Body of pancreas (tissue), 4 donors: ENCODE data around the gene TM9SF1. TPM values are rescaled to one million over a fixed set of nuclear protein-coding genes. Genes with fewer than 3 reads are reported as not detected.
"Not testable (repeated sequence)": the region's sequence is repeated elsewhere in the genome, so short reads cannot be mapped to it uniquely, and the experiment has no call there.

Experiments
- ATAC-seq: fragments of 150-250 bp; one replicate; pipeline ENCODE4 v1.9.1; 2016
- DNase-seq, 4 donors: peaks; one replicate each; pipeline ENCODE4 v3.0.0-alpha.2; 2019
- H3K27ac ChIP-seq, 4 donors: fragments of 200-600 bp; sonication (generic); 1 replicate in 3 of 4; 2 replicates in 1 of 4; pipeline versions ENCODE4 v1.5.1 to v1.6.1; 2016 to 2019; ENCODE audit warnings: mild to moderate bottlenecking in 1 of 4, mixed read lengths in 1 of 4, moderate library complexity in 1 of 4
- H3K27me3 ChIP-seq, 2 donors: fragments of 200-600 bp; sonication (generic); one replicate each; pipeline ENCODE4 v1.6.0; 2016; ENCODE audit warnings: mild to moderate bottlenecking in 1 of 2
- H3K36me3 ChIP-seq, 2 donors: fragments of 200-600 bp; sonication (generic); replicated peaks in 1 of 2; 2 replicates each; pipeline ENCODE4 v1.5.1; 2016; ENCODE audit warnings: low read depth in 2 of 2; ENCODE audit not compliant: insufficient read depth in 1 of 2
- H3K4me1 ChIP-seq: fragments of 200-600 bp; sonication (generic); one replicate; pipeline ENCODE4 v1.6.0; 2016
- H3K4me3 ChIP-seq, 2 donors: fragments of 200-600 bp; sonication (generic); 1 replicate in 1 of 2; 2 replicates in 1 of 2; pipeline ENCODE4 v1.5.1; 2016 to 2019
- H3K9me3 ChIP-seq, 3 donors: fragments of 200-600 bp; sonication (generic); 1 replicate in 2 of 3; 2 replicates in 1 of 3; pipeline ENCODE4 v1.5.1; 2016
- POLR2A ChIP-seq, 3 donors: fragments of 450-650 bp; IDR thresholded peaks; one replicate each; pipeline ENCODE4 v1.6.1; 2016; ENCODE audit warnings: antibody characterized with exemption in 3 of 3, mild to moderate bottlenecking in 2 of 3
- WGBS, 2 donors: methylation state at CpG; one replicate each; pipeline ENCODE4 v1.1.5; 2017; 5-methylcytosine and 5-hydroxymethylcytosine counted together
- intact Hi-C: fragments of 100-400 bp; cut with DNase I; formaldehyde crosslinking; loops from one replicate; pipeline ENCODE4 v1.15.1; 2023
- total RNA-seq, 2 donors: library from RNA; depleted of rRNA; stranded (reverse); fragments of >200 nt; gene quantifications; one replicate each; pipeline ENCODE4 v1.1.0, GENCODE V29; 2016
- TF ChIP-seq, protein P1 (sequence below), 7 experiments: fragments of 450-650 bp in 4 of 7; fragments of 200-600 bp in 3 of 7; sonication (generic) in 3 of 7; IDR thresholded peaks; one replicate each; pipeline ENCODE4 v1.5.1; 2016 to 2019; ENCODE audit warnings: antibody characterized with exemption in 7 of 7

The TM9SF1 gene
- total RNA-seq, 2 donors from 2014 or later, result 57.9 to 59.7 TPM

DNA sequence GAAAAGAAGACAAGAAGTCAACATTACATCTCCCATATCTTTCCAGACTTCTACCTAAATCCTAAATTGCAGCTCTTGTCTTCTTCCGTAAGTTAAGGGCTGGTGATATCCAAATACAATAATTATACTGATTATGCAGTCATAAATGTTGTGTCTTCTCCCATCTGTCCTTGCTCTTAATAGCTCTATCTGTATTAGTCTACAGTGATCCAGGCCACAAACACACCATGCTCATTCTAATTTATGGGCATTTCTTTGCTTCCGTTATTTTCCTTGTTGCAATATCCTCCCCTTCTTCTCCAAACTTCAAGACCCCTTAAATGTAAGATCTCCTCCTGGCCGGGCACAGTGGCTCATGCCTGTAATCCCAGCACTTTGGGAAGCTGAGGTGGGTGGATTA, 24.3 kb upstream of the TM9SF1 start:
- 61 to 63% methylated on average over 3 of the region's 3 CpGs for WGBS, 2 donors
- TF ChIP-seq, protein P1, sequence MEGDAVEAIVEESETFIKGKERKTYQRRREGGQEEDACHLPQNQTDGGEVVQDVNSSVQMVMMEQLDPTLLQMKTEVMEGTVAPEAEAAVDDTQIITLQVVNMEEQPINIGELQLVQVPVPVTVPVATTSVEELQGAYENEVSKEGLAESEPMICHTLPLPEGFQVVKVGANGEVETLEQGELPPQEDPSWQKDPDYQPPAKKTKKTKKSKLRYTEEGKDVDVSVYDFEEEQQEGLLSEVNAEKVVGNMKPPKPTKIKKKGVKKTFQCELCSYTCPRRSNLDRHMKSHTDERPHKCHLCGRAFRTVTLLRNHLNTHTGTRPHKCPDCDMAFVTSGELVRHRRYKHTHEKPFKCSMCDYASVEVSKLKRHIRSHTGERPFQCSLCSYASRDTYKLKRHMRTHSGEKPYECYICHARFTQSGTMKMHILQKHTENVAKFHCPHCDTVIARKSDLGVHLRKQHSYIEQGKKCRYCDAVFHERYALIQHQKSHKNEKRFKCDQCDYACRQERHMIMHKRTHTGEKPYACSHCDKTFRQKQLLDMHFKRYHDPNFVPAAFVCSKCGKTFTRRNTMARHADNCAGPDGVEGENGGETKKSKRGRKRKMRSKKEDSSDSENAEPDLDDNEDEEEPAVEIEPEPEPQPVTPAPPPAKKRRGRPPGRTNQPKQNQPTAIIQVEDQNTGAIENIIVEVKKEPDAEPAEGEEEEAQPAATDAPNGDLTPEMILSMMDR (IDR thresholded peaks at IDR 0.05), result no peak
- peaks cover 0 to 4% of the 10 kb centered on the region in 2 donors for H3K36me3 ChIP-seq
- no peak for ATAC-seq
- H3K4me3 ChIP-seq, result no peak overlapping the region
- H3K27me3 ChIP-seq, result no peaks in the 10 kb centered on the region
- intact Hi-C loops, result no loop called here
- H3K27ac ChIP-seq, result no peak overlapping the region
- H3K4me1 ChIP-seq, result peaks cover 10% of the 10 kb centered on the region
- peak in 1 of 4 donors; percentile 1 for DNase-seq
- H3K9me3 ChIP-seq, result no peaks in the 10 kb centered on the region

DNA sequence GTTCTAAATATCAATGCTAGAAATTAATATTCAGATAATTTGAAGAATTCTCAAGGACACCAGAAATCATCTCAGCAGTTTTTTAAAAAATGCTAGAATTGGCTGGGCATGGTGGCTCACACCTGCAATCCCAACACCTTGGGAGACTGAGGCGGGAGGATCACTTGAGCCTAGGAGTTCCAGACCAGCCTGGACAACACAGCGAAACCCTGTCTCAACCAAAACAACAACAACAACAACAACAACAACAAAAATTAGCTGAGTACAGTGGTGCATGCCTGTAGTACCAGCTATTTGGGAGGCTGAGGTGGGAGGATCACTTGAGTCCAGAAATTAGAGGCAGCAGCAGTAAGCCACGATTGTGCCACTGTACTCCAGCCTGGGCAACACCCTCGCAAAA, 23.8 kb upstream of the TM9SF1 start:
- peaks cover 0 to 4% of the 10 kb centered on the region in 2 donors for H3K36me3 ChIP-seq
- intact Hi-C loops, result no loop called here
- H3K4me1 ChIP-seq, result peaks cover 10% of the 10 kb centered on the region
- no peak overlapping the region for H3K4me3 ChIP-seq
- ATAC-seq, result no peak
- no peaks in the 10 kb centered on the region for H3K27me3 ChIP-seq
- DNase-seq, result peak in 1 of 4 donors; percentile 0
- TF ChIP-seq, protein P1 (IDR thresholded peaks at IDR 0.05), result no peak
- TF ChIP-seq POLR2A (IDR thresholded peaks at IDR 0.05), result no peak
- no peaks in the 10 kb centered on the region for H3K9me3 ChIP-seq
- WGBS, 2 donors, result 81 to 84% methylated on average over 4 of the region's 4 CpGs
- H3K27ac ChIP-seq, result no peak overlapping the region

DNA sequence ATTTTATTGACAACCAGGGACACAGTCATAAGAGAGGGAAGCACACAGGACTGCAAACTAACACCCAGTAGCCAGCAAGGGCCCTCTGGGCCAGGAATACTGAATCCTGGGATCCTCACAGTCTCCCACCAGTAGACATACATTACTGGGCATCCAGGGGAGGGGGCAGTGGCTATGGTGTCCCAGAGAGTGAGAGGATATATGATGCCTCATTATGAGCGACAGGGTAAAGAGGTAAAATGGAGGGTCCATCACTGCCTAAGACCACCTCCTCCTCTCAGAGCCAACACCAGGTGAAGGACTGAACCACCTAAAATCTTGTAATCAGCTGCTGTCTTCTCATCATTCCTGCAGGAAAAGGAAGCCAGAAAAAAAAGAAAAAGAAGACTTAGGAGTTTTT, 21.6 kb upstream of the TM9SF1 start:
- H3K27ac ChIP-seq, H3K27me3 ChIP-seq, intact Hi-C loops, H3K4me3 ChIP-seq, H3K9me3 ChIP-seq, ATAC-seq, H3K36me3 ChIP-seq: not testable (repeated sequence)
- H3K4me1 ChIP-seq, result peaks cover 24% of the 10 kb centered on the region
- 71 to 93% methylated on average over 1 of the region's 1 CpG for WGBS, 2 donors
- peak in 1 of 4 donors; percentile 6 for DNase-seq

DNA sequence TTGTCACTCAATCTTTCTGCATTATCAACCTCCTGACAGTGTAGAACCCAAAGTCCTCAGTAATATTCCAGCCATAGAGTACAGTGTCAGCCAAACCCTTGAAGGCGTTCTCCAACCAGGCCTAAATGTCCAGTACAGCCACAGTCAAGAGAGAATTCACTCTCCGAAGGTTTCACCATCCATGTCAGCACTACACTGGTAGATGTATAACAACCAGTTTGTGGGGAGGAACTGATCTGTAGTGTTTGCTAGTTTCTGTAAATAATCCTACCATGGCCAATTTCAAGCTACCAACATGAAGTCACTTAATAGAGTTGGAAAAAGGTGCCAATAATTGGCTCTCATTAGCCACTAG, 21.1 kb upstream of the TM9SF1 start:
- TF ChIP-seq, protein P1 (IDR thresholded peaks at IDR 0.05), result no peak
- TF ChIP-seq POLR2A (IDR thresholded peaks at IDR 0.05), result no peak
- no peak overlapping the region for H3K4me3 ChIP-seq
- no peak for ATAC-seq

DNA sequence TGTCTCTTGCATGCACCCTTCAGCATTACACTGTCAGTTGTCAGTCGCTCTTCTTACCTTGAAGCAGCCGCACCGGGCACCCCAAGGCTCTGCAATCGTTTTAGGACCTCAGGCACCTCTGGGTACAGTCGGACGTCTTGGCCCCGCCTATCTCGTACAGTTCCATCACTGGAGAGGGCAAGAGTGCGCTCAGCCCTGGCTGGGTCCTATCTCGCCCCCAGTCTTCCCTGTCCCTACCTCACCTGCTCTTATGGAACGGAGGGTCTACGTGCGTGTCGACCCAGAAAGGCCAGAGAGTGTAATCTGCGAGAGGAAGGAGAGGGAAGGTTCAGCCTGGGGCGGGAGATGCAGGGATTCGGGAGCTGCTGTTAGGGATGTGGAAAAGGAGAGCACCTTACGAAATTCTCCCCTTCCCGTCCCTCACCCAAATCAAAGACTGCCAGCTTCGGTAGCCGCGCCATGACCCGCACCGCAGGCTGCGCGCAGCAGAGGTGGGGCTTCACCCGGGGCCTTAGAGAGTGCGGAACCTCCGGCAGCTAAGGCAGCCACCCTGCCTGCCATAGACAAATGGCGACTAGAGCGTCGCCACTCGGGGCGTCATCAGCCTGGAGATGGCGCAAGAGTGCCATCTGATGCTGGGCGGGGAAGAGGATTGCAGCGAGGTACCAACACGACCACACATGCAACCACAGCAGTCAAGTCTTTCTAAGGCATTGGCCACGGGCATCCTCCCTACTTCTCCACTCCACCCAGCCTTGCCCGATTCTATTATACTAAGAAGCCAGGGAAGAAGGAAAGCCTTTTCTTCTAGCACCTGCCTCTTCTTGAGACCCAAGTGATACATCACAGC, 20.5 kb upstream of the TM9SF1 start, which contains the start of gene MDP1:
MDP1 (minus strand) TSS at position 572 of the 850 bp plus-strand sequence; CDS start at position 461, 111 bp downstream.
- DNase-seq (peak; percentile 85 to 89 (median 86)), ATAC-seq (peak; percentile 83)
- Histone ChIP-seq H3K27ac (peak within 1 kb of the TSS; percentile 59 to 93 (median 86)), H3K27me3 (no peaks in the 10 kb centered on the region), H3K4me1 (peaks cover 30% of the 10 kb centered on the region), H3K36me3 (peaks cover 0 to 4% of the 10 kb centered on the region in 2 donors), H3K9me3 (no peaks in the 10 kb centered on the region), H3K4me3 (peak within 1 kb of the TSS; percentile 53 to 54)
- TF ChIP-seq, protein P1 (IDR thresholded peaks at IDR 0.05), result peak in 6 of 7 experiments; percentile 33 to 66 (median 54)
- TF ChIP-seq POLR2A (IDR thresholded peaks at IDR 0.05), result peak; percentile 74 to 93 (median 92)
- intact Hi-C loops, result no loop called here
- WGBS, 2 donors, result 0 to 1% methylated on average over 11 to 40 of the region's 40 CpGs

More for the DNA sequence above, 21.1 kb upstream of the TM9SF1 start:
- peak overlapping the region in 2 of 4 donors; percentile 88 to 93 for H3K27ac ChIP-seq
- peaks cover 0 to 4% of the 10 kb centered on the region in 2 donors for H3K36me3 ChIP-seq
- no peaks in the 10 kb centered on the region for H3K27me3 ChIP-seq
- intact Hi-C loops, result no loop called here
- WGBS, 2 donors, result 72 to 75% methylated on average over 2 of the region's 2 CpGs
- peaks cover 29% of the 10 kb centered on the region for H3K4me1 ChIP-seq
- H3K9me3 ChIP-seq, result no peaks in the 10 kb centered on the region
- DNase-seq, result no peak
